Lower leg skin (tissue), 4 donors: ENCODE measurements around the gene APP. TPM values are rescaled to one million over a fixed set of nuclear protein-coding genes. Genes with fewer than 3 reads are reported as not detected.

Experiments used
- DNase-seq, 2 donors: peaks; one replicate each; pipeline ENCODE4 v3.0.0-alpha.2; 2019; ENCODE audit warnings: low spot score in 2 of 2
- H3K4me3 ChIP-seq: fragments of 200-600 bp; sonication (generic); 2 replicates; pipeline ENCODE4 v1.5.1; 2017; ENCODE audit warnings: mild to moderate bottlenecking, low read depth; ENCODE audit not compliant: poor library complexity, severe bottlenecking
- POLR2A ChIP-seq, 2 donors: fragments of 450-650 bp; IDR thresholded peaks; one replicate each; pipeline ENCODE4 v1.6.1; 2016 to 2017; ENCODE audit warnings: antibody characterized with exemption in 2 of 2, mild to moderate bottlenecking in 1 of 2, moderate library complexity in 1 of 2
- WGBS, 2 donors: methylation state at CpG; one replicate each; pipeline ENCODE4 v1.1.5; 2018; 5-methylcytosine and 5-hydroxymethylcytosine counted together
- intact Hi-C: fragments of 100-400 bp; cut with DNase I; formaldehyde crosslinking; loops from one replicate; pipeline ENCODE4 v1.15.0; 2023; ENCODE audit warnings: low total_unique reads
- total RNA-seq, 4 donors: library from RNA; depleted of rRNA; stranded (reverse); fragments of >200 nt; gene quantifications; one replicate each; pipeline ENCODE4 v1.1.0, GENCODE V29; 2016
- TF ChIP-seq, protein P1 (sequence below), 3 donors: fragments of 450-650 bp; IDR thresholded peaks; one replicate each; pipeline ENCODE4 v1.5.1; 2016; ENCODE audit warnings: antibody characterized with exemption in 3 of 3, mild to moderate bottlenecking in 3 of 3, moderate library complexity in 2 of 3

The APP gene
- total RNA-seq, 4 donors from 2014 or later, result 240 to 403 (median 331) TPM

DNA sequence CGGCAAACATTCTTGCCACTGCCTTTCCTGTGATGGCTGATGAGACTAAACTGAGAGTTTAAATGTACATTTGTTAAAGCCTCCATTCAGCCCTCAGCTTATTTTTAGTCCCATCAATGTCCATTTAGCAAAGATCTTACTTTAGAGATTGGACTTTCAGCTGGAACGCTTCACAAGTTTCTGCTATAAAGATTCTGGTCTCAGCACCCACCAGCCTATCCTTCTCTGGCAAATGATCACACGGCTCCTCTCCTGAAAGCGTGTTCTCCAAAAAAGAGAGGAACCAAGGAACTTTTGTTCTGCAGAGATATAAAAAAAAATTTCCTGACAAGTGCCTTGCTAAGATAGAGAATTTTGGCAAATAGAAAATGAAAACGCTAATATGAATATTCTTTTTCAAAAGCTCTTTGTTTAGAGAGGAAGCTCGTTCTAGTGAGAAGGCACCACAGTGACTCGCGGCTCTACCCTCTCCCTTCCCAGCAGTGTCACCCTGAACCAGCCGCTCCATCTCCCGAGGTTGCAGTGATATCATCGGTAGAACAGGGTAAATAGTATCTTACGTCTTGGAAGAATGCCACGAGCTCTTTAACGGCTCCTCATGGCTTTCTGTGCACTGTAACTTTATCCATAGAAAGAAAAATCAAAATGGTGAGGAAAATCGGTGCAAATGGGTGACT lies 200.2 kb downstream of the APP start:
- TF ChIP-seq, protein P1, sequence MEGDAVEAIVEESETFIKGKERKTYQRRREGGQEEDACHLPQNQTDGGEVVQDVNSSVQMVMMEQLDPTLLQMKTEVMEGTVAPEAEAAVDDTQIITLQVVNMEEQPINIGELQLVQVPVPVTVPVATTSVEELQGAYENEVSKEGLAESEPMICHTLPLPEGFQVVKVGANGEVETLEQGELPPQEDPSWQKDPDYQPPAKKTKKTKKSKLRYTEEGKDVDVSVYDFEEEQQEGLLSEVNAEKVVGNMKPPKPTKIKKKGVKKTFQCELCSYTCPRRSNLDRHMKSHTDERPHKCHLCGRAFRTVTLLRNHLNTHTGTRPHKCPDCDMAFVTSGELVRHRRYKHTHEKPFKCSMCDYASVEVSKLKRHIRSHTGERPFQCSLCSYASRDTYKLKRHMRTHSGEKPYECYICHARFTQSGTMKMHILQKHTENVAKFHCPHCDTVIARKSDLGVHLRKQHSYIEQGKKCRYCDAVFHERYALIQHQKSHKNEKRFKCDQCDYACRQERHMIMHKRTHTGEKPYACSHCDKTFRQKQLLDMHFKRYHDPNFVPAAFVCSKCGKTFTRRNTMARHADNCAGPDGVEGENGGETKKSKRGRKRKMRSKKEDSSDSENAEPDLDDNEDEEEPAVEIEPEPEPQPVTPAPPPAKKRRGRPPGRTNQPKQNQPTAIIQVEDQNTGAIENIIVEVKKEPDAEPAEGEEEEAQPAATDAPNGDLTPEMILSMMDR (IDR thresholded peaks at IDR 0.05), result no peak
- TF ChIP-seq POLR2A (IDR thresholded peaks at IDR 0.05), result no peak
- no peak overlapping the region for H3K4me3 ChIP-seq
- intact Hi-C loops, result no loop called here
- no peak for DNase-seq
- 74 to 78% methylated on average over 15 of the region's 15 CpGs for WGBS, 2 donors

DNA sequence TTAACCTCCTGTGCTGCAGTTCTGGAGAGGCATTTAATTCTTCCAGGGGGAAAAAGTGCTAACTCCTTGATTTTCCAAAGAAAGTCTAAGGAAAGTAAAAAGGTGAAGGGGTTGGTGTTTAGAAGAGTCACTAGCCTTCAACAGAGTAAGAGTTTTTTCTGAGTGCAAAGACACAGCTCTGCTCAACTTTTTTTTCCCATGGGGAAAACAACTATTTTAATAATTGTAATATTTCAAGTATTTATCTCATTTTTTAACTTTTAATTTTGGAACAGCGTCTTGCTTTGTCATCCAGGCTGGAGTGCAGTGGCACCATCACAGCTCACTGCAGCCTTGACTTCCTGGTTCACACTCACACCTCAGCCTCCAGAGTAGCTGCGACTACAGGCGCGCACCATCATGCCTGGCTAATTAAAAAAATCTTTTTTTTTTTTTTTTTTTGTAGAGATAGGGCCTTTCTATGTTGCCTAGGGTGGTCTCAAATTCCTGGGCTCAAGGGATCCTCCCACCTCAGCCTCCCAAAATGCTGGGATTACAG lies 202.6 kb downstream of the APP start:
- intact Hi-C loops, result no loop called here
- WGBS, 2 donors, result 85 to 86% methylated on average over 4 of the region's 4 CpGs
- DNase-seq, result no peak
- no peak overlapping the region for H3K4me3 ChIP-seq
- TF ChIP-seq, protein P1 (IDR thresholded peaks at IDR 0.05), result no peak
- no peak for TF ChIP-seq POLR2A (IDR thresholded peaks at IDR 0.05)

GRCh38 chr21:25967181-25967900 lies 203.2 kb downstream of the APP start:
- WGBS, 2 donors, result 36 to 46% methylated on average over 4 of the region's 4 CpGs

DNA sequence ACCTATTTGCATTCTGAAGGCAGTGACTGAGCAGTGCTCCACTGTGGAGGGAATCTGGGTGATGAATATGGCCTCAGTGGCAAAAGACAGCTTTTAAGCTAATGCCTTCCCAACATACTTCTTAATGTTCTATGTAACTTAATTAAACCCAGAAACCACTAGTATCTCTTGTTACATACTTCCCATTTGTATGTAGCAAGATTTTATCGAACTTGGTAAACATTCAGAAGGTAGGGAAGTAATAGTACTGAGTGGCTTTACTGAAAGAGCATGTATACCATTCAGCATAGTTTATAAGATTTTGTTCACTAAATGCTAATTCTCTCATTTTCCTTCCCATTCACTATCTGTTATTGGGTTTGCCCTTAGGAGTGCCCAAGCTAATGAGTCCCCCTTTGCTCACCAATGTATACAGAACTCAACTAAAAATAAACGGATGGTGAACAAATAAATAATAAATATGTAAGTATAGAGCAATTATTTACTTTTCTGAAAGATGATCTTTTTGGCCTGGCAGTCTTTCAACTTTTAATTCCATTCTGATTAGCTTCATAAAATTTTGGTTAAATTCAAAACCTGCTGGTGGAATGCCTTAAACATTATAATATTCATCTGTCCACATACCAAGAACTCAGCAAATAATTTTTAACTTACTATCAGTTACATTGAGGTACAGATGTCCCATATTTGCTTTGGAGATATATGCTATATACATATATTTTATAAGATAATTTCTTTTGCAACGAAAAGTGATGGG lies 204.4 kb downstream of the APP start:
- intact Hi-C loops, result no loop called here
- 78% methylated on average over 3 of the region's 3 CpGs for WGBS, 2 donors

More at GRCh38 chr21:25967181-25967900, 203.2 kb downstream of the APP start:
- intact Hi-C loops, result no loop called here
- H3K4me3 ChIP-seq, result no peak overlapping the region
- TF ChIP-seq POLR2A (IDR thresholded peaks at IDR 0.05), result no peak
- TF ChIP-seq, protein P1 (IDR thresholded peaks at IDR 0.05), result no peak
- no peak for DNase-seq

DNA sequence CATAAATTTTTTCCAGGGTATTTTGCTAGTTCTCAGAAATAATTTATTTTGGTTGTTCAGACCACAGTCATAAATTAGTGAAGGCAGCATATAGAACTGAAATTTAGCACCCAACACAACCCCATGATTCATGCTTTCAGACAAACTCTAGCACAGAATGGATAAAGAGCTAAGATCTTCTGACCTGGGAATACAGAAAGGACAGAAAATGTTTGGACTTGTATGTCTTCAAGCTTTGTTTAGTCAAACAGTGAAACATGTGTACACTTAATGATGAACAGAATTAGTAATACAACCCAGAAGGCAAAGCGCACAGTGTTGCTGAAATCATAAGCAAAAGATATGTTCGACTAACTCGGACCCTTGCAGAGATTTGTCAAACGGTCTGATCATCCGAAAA lies 205.6 kb downstream of the APP start:
- H3K4me3 ChIP-seq, result no peak overlapping the region
- WGBS, 2 donors, result 87 to 95% methylated on average over 5 of the region's 5 CpGs
- TF ChIP-seq, protein P1 (IDR thresholded peaks at IDR 0.05), result no peak
- TF ChIP-seq POLR2A (IDR thresholded peaks at IDR 0.05), result no peak
- no peak for DNase-seq
- intact Hi-C loops, result no loop called here

More for the DNA sequence above, 204.4 kb downstream of the APP start:
- no peak overlapping the region for H3K4me3 ChIP-seq
- TF ChIP-seq, protein P1 (IDR thresholded peaks at IDR 0.05), result no peak
- no peak for TF ChIP-seq POLR2A (IDR thresholded peaks at IDR 0.05)
- no peak for DNase-seq
